Neural cell (in vitro differentiated cells): ENCODE data around the gene TRABD2B. TPM values are rescaled to one million over a fixed set of nuclear protein-coding genes. Genes with fewer than 3 reads are reported as not detected.

Experiments used
- H2AFZ ChIP-seq: fragments of 200-600, 300-800 bp; sonication (generic), shearing (Covaris generic); 2 replicates; pipeline ENCODE4 v1.6.0; 2014; ENCODE audit warnings: low read depth, mild to moderate bottlenecking, antibody characterized with exemption, low read length, moderate library complexity
- H3F3A ChIP-seq: fragments of 200-600 bp; shearing (Covaris generic); 2 replicates; pipeline ENCODE4 v1.6.1; 2016; ENCODE audit warnings: mild to moderate bottlenecking, moderate library complexity, mixed read lengths, antibody characterized with exemption, low read length; ENCODE audit not compliant: insufficient read depth, poor library complexity, severe bottlenecking
- H3K27ac ChIP-seq: fragments of 200-600, 300-800 bp; sonication (generic), shearing (Covaris generic); 2 replicates; pipeline ENCODE4 v1.5.1; 2014; ENCODE audit warnings: mild to moderate bottlenecking, low read length, moderate library complexity
- H3K27me3 ChIP-seq: fragments of 300-800, 200-600 bp; sonication (generic), shearing (Covaris generic); 2 replicates; pipeline ENCODE4 v1.6.0; 2014; ENCODE audit warnings: mild to moderate bottlenecking, low read depth, low read length, moderate library complexity; ENCODE audit not compliant: insufficient read depth
- H3K36me3 ChIP-seq: fragments of 300-800, 200-600 bp; sonication (generic), shearing (Covaris generic); 2 replicates; pipeline ENCODE4 v1.5.1; 2014; ENCODE audit warnings: mild to moderate bottlenecking, antibody characterized with exemption, low read length, moderate library complexity; ENCODE audit not compliant: insufficient read depth
- H3K4me2 ChIP-seq: fragments of 300-800, 200-600 bp; sonication (generic), shearing (Covaris generic); 2 replicates; pipeline ENCODE4 v1.6.0; 2014; ENCODE audit warnings: mild to moderate bottlenecking, low read length
- H3K4me3 ChIP-seq: fragments of 300-800, 200-600 bp; sonication (generic), shearing (Covaris generic); 2 replicates; pipeline ENCODE4 v1.5.1; 2014; ENCODE audit warnings: mild to moderate bottlenecking, low read length, moderate library complexity
- H3K79me2 ChIP-seq: fragments of 200-600 bp; shearing (Covaris generic); replicated peaks from 2 replicates; pipeline ENCODE4 v1.6.0; 2014; ENCODE audit warnings: mild to moderate bottlenecking, low read length, moderate library complexity; ENCODE audit not compliant: insufficient read depth
- H3K9ac ChIP-seq: fragments of 300-800, 200-600 bp; sonication (generic), shearing (Covaris generic); 2 replicates; pipeline ENCODE4 v1.6.1; 2016; ENCODE audit warnings: mild to moderate bottlenecking, low read length, mixed read lengths
- H3K9me2 ChIP-seq: fragments of 200-600 bp; shearing (Covaris generic); 2 replicates; pipeline ENCODE4 v1.6.1; 2016; ENCODE audit warnings: mild to moderate bottlenecking, low read length, mixed read lengths; ENCODE audit not compliant: insufficient read depth
- H3K9me3 ChIP-seq: fragments of 200-600, 300-800 bp; sonication (generic), shearing (Covaris generic); 2 replicates; pipeline ENCODE4 v1.6.1; 2016; ENCODE audit warnings: mild to moderate bottlenecking, mixed run types, low read length, moderate library complexity, mixed read lengths
- H4K20me1 ChIP-seq: fragments of 200-600 bp; shearing (Covaris generic); 2 replicates; pipeline ENCODE4 v1.6.1; 2016; ENCODE audit warnings: mild to moderate bottlenecking, mixed run types; ENCODE audit not compliant: insufficient read depth
- CTCF ChIP-seq: fragments of 450-650 bp; IDR thresholded peaks from 2 replicates; pipeline ENCODE4 v1.5.1; 2014; ENCODE audit warnings: antibody characterized with exemption, mild to moderate bottlenecking, moderate library complexity; ENCODE audit not compliant: poor library complexity, severe bottlenecking
- EP300 ChIP-seq: fragments of 450-650 bp; conservative IDR thresholded peaks from 2 replicates; pipeline ENCODE4 v1.6.1; 2014; ENCODE audit warnings: antibody characterized with exemption, mild to moderate bottlenecking, moderate library complexity; ENCODE audit not compliant: poor library complexity, severe bottlenecking
- EZH2 ChIP-seq: fragments of 200-600, 300-800 bp; shearing (Covaris generic), sonication (generic); IDR thresholded peaks from 2 replicates; pipeline ENCODE4 v1.6.1; 2014; ENCODE audit warnings: antibody characterized with exemption, low read length, borderline replicate concordance, mild to moderate bottlenecking; ENCODE audit not compliant: insufficient read depth, poor library complexity, severe bottlenecking
- MXI1 ChIP-seq: fragments of 450-650 bp; conservative IDR thresholded peaks from 2 replicates; pipeline ENCODE4 v1.6.1; 2014; ENCODE audit warnings: antibody characterized with exemption, mild to moderate bottlenecking; ENCODE audit not compliant: poor library complexity, severe bottlenecking
- POLR2AphosphoS5 ChIP-seq: IDR thresholded peaks from 2 replicates; pipeline ENCODE4 v1.6.1; 2012
- RAD21 ChIP-seq: fragments of 450-650 bp; conservative IDR thresholded peaks from 2 replicates; pipeline ENCODE4 v1.6.1; 2014; ENCODE audit warnings: antibody characterized with exemption, mild to moderate bottlenecking, moderate library complexity
- REST ChIP-seq: IDR thresholded peaks from 2 replicates; pipeline ENCODE4 v1.6.1; 2012; ENCODE audit warnings: borderline replicate concordance
- SMC3 ChIP-seq: fragments of 450-650 bp; conservative IDR thresholded peaks from 2 replicates; pipeline ENCODE4 v1.6.1; 2014; ENCODE audit warnings: antibody characterized with exemption, mild to moderate bottlenecking, moderate library complexity; ENCODE audit not compliant: poor library complexity
- TAF1 ChIP-seq: IDR thresholded peaks from 2 replicates; pipeline ENCODE4 v1.6.1; 2012; ENCODE audit warnings: low read depth
- polyA plus RNA-seq: library from polyadenylated mRNA; depleted of rRNA; stranded (reverse); fragments of >200 nt; gene quantifications from 2 replicates; pipeline ENCODE4 v1.2.3, GENCODE V29; 2014

Gene TRABD2B
- polyA plus RNA-seq, 1 donor from 2014 or later, result 0.02 TPM

- Histone ChIP-seq H3K9ac (no peak overlapping the region), H3K79me2 (no peaks in the 10 kb centered on the region), H3K4me2 (no peak overlapping the region), H3K36me3 (no peaks in the 10 kb centered on the region), H3K4me3 (no peak overlapping the region), H4K20me1 (no peaks in the 10 kb centered on the region), H3F3A (no peaks in the 10 kb centered on the region), H3K9me2 (no peaks in the 10 kb centered on the region), H2AFZ (no peak overlapping the region), H3K27me3 (no peaks in the 10 kb centered on the region), H3K9me3 (no peaks in the 10 kb centered on the region), H3K27ac (no peak overlapping the region)
- no peak for TF ChIP-seq SMC3
- TF ChIP-seq RAD21, result no peak
- no peak for TF ChIP-seq TAF1
- TF ChIP-seq CTCF, result no peak
- TF ChIP-seq EZH2, result no peak
- no peak for TF ChIP-seq MXI1
- no peak for TF ChIP-seq EP300
- TF ChIP-seq REST, result no peak
- no peak for TF ChIP-seq POLR2AphosphoS5
Measured at GRCh38 chr1:47837866-47838561, 159.2 kb downstream of the TRABD2B start.

- Histone ChIP-seq H3F3A (no peaks in the 10 kb centered on the region), H3K27ac (no peak overlapping the region), H3K4me2 (no peak overlapping the region), H2AFZ (no peak overlapping the region), H4K20me1 (no peaks in the 10 kb centered on the region), H3K36me3 (no peaks in the 10 kb centered on the region), H3K4me3 (no peak overlapping the region), H3K9ac (no peak overlapping the region), H3K27me3 (no peaks in the 10 kb centered on the region), H3K9me3 (no peaks in the 10 kb centered on the region), H3K9me2 (no peaks in the 10 kb centered on the region), H3K79me2 (no peaks in the 10 kb centered on the region)
- TF ChIP-seq RAD21 (no peak), REST (no peak), EP300 (no peak), TAF1 (no peak), MXI1 (no peak), CTCF (no peak), SMC3 (no peak)
Measured at GRCh38 chr1:47837056-47837830, 159.9 kb downstream of the TRABD2B start.
